ENCODE data around the gene EVX2. TPM values are rescaled to one million over a fixed set of nuclear protein-coding genes. Genes with fewer than 3 reads are reported as not detected.

Gene EVX2
- total RNA-seq, 2 donors from 2014 or later = not detected

GRCh38 chr2:176105730-176106580, 22.2 kb upstream of the EVX2 start:
- Mint-ChIP-seq H3K27me3 (peaks cover 74% of the 10 kb centered on the region), H3K9me3 (no peaks in the 10 kb centered on the region), H3K27ac (no peak overlapping the region), H3K36me3 (ENCODE audit: low read depth) (peaks cover 26% of the 10 kb centered on the region), H3K4me3 (peak overlapping the region; percentile 47), H3K4me1 (peaks cover 15% of the 10 kb centered on the region)
- no peak for ATAC-seq (replicated peaks)

DNA sequence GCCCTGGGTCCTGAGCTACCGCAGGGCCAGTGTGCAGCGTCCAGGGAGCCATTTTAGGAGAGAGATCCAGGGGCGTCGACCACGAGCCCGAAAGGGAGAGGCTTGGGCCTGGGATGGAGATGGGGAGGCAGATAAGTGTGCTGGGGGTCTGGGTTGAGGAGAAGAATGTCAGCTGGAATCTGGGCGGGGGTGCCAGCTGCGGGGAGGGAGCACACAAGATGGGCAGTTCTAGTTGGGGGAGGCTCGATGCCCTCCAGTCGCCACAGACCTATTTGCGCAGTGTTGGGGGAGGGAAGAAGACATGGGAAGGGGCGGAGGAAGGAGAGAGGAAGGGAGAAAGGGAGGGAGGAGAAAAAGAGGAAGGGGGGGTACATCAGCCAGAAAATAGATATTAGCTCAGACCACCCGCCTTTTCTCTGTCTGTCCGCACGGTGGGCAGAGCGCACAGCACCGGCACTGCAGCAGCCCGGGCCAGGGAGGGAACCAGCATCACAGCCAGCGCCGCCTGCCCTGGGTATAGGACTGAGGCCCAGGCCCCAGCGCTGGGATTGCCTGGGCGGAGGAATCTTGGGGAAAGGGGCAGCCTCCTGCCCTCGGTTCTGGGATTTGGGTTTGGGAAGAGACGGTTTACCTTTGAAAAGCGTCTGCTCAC, 21.4 kb upstream of the EVX2 start:
- Mint-ChIP-seq H3K27ac (no peak overlapping the region), H3K36me3 (ENCODE audit: low read depth) (peaks cover 26% of the 10 kb centered on the region), H3K4me1 (peaks cover 15% of the 10 kb centered on the region), H3K27me3 (peaks cover 70% of the 10 kb centered on the region), H3K4me3 (no peak overlapping the region), H3K9me3 (no peaks in the 10 kb centered on the region)
- ATAC-seq (replicated peaks) = no peak

DNA sequence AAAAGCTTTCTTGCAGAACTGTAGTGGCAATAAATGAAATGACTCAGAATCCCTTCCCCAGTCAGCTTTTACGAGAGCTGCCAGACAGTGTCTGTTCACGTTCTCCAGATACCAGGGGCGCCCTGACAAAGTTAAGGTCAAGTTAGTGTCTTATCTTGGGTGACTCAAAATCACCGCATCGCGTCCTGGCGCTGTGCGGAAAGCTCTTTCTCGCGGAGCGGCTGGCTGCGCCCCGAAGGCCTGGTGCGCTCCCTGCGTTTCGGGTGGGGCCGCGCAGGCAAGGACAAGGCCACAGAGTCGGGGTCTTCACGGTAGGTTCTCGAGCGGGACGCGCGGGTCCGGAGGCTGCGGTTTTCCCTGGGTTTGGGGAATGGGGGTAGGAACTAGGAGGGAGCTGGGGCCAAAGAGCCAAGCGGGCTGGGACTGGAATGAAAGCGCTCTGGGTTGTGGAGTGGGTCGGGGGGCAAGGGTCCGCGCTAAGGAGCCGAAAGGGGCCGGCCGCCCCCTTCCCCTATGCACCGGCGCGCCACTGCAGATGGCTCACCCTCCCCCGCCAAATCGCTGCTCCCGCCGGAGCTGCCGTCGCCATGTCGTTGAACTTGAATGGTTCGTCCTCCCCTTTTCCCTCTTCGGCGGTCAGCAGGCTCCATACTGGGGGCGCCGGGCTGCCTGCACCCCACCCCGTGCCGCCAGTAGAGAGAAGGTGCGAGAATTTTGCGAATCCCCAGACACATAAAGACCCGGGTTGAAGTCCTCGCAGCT, 20.7 kb upstream of the EVX2 start:
- Mint-ChIP-seq H3K4me1 (peaks cover 13% of the 10 kb centered on the region), H3K27ac (no peak overlapping the region), H3K27me3 (peaks cover 63% of the 10 kb centered on the region), H3K9me3 (no peaks in the 10 kb centered on the region), H3K36me3 (ENCODE audit: low read depth) (peaks cover 24% of the 10 kb centered on the region), H3K4me3 (no peak overlapping the region)
- no peak for ATAC-seq (replicated peaks)

GRCh38 chr2:176103742-176104315, 20.1 kb upstream of the EVX2 start:
- peaks cover 17% of the 10 kb centered on the region for H3K36me3 Mint-ChIP-seq (ENCODE audit: low read depth)
- no peak overlapping the region for H3K27ac Mint-ChIP-seq
- H3K9me3 Mint-ChIP-seq = no peaks in the 10 kb centered on the region
- no peak for ATAC-seq (replicated peaks)
- no peak overlapping the region for H3K4me3 Mint-ChIP-seq
- peaks cover 9% of the 10 kb centered on the region for H3K4me1 Mint-ChIP-seq
- peaks cover 59% of the 10 kb centered on the region for H3K27me3 Mint-ChIP-seq

- no peak for ATAC-seq (replicated peaks)
- no peak overlapping the region for H3K27ac Mint-ChIP-seq
- no peaks in the 10 kb centered on the region for H3K9me3 Mint-ChIP-seq
- peaks cover 9% of the 10 kb centered on the region for H3K4me1 Mint-ChIP-seq
- peaks cover 57% of the 10 kb centered on the region for H3K27me3 Mint-ChIP-seq
- H3K36me3 Mint-ChIP-seq (ENCODE audit: low read depth) = peaks cover 17% of the 10 kb centered on the region
- no peak overlapping the region for H3K4me3 Mint-ChIP-seq
Observed at GRCh38 chr2:176103194-176103593, 19.4 kb upstream of the EVX2 start.

GRCh38 chr2:176102309-176102866, 18.6 kb upstream of the EVX2 start:
- H3K4me3 Mint-ChIP-seq = no peak overlapping the region
- ATAC-seq (replicated peaks) = no peak
- peaks cover 14% of the 10 kb centered on the region for H3K4me1 Mint-ChIP-seq
- peaks cover 64% of the 10 kb centered on the region for H3K27me3 Mint-ChIP-seq
- H3K27ac Mint-ChIP-seq = no peak overlapping the region
- peaks cover 17% of the 10 kb centered on the region for H3K36me3 Mint-ChIP-seq (ENCODE audit: low read depth)
- H3K9me3 Mint-ChIP-seq = no peaks in the 10 kb centered on the region

- ATAC-seq (replicated peaks) = no peak
- H3K27me3 Mint-ChIP-seq = peaks cover 68% of the 10 kb centered on the region
- H3K4me3 Mint-ChIP-seq = no peak overlapping the region
- H3K27ac Mint-ChIP-seq = no peak overlapping the region
- H3K9me3 Mint-ChIP-seq = no peaks in the 10 kb centered on the region
- H3K36me3 Mint-ChIP-seq (ENCODE audit: low read depth) = peaks cover 17% of the 10 kb centered on the region
- peaks cover 14% of the 10 kb centered on the region for H3K4me1 Mint-ChIP-seq
Observed at GRCh38 chr2:176101842-176102241, 18.1 kb upstream of the EVX2 start.

GRCh38 chr2:176101216-176101830, 17.6 kb upstream of the EVX2 start:
- H3K27me3 Mint-ChIP-seq = peaks cover 72% of the 10 kb centered on the region
- H3K36me3 Mint-ChIP-seq (ENCODE audit: low read depth) = peaks cover 14% of the 10 kb centered on the region
- H3K4me1 Mint-ChIP-seq = peaks cover 12% of the 10 kb centered on the region
- H3K4me3 Mint-ChIP-seq = no peak overlapping the region
- H3K9me3 Mint-ChIP-seq = no peaks in the 10 kb centered on the region
- ATAC-seq (replicated peaks) = no peak
- H3K27ac Mint-ChIP-seq = no peak overlapping the region

GRCh38 chr2:176100547-176101140, 16.9 kb upstream of the EVX2 start:
- H3K4me1 Mint-ChIP-seq = peaks cover 5% of the 10 kb centered on the region

DNA sequence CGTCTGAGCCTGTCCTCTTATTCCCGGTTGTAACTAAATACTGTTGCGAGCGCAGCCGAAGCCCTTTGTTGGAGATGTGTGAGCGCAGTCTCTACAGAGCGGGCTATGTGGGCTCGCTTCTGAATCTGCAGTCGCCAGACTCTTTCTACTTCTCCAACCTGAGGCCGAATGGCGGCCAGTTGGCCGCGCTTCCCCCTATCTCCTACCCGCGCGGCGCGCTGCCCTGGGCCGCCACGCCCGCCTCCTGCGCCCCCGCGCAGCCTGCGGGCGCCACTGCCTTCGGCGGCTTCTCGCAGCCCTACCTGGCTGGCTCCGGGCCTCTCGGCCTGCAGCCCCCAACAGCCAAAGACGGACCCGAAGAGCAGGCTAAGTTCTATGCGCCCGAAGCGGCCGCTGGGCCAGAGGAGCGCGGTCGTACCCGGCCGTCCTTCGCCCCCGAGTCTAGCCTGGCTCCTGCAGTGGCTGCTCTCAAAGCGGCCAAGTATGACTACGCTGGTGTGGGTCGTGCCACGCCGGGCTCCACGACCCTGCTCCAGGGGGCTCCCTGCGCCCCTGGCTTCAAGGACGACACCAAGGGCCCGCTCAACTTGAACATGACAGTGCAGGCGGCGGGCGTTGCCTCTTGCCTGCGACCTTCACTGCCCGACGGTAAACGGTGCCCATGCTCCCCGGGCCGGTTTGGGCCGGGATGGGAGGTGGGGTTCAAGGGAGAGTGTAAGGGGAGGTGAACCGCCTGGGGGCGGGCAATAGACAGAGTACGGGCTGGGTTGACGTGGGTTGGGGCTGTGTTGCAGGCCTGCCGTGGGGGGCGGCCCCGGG, 16.2 kb upstream of the EVX2 start, which contains the start of gene HOXD12:
Gene HOXD12 (plus strand): TSS at position 68 of the 819 bp plus-strand sequence. CDS start 7 bp downstream, at position 75.
- no peak within 1 kb of the TSS for H3K4me3 Mint-ChIP-seq
- no peak within 1 kb of the TSS for H3K27ac Mint-ChIP-seq
- H3K4me1 Mint-ChIP-seq = peaks cover 4% of the 10 kb centered on the region
- ATAC-seq (replicated peaks) = no peak
- H3K27me3 Mint-ChIP-seq = peaks cover 72% of the 10 kb centered on the region
- H3K36me3 Mint-ChIP-seq (ENCODE audit: low read depth) = peaks cover under 1% of the 10 kb centered on the region
- no peaks in the 10 kb centered on the region for H3K9me3 Mint-ChIP-seq

More at GRCh38 chr2:176100547-176101140, 16.9 kb upstream of the EVX2 start:
- no peak for ATAC-seq (replicated peaks)
- Mint-ChIP-seq H3K27me3 (peaks cover 72% of the 10 kb centered on the region), H3K9me3 (no peaks in the 10 kb centered on the region), H3K27ac (no peak overlapping the region), H3K4me3 (no peak overlapping the region), H3K36me3 (ENCODE audit: low read depth) (peaks cover 8% of the 10 kb centered on the region)

GRCh38 chr2:176099159-176099727, 15.5 kb upstream of the EVX2 start:
- ATAC-seq (replicated peaks) = no peak
- Mint-ChIP-seq H3K4me3 (no peak overlapping the region), H3K9me3 (no peaks in the 10 kb centered on the region), H3K27me3 (peaks cover 73% of the 10 kb centered on the region), H3K4me1 (peaks cover 4% of the 10 kb centered on the region), H3K27ac (no peak overlapping the region), H3K36me3 (ENCODE audit: low read depth) (peaks cover 1% of the 10 kb centered on the region)

DNA sequence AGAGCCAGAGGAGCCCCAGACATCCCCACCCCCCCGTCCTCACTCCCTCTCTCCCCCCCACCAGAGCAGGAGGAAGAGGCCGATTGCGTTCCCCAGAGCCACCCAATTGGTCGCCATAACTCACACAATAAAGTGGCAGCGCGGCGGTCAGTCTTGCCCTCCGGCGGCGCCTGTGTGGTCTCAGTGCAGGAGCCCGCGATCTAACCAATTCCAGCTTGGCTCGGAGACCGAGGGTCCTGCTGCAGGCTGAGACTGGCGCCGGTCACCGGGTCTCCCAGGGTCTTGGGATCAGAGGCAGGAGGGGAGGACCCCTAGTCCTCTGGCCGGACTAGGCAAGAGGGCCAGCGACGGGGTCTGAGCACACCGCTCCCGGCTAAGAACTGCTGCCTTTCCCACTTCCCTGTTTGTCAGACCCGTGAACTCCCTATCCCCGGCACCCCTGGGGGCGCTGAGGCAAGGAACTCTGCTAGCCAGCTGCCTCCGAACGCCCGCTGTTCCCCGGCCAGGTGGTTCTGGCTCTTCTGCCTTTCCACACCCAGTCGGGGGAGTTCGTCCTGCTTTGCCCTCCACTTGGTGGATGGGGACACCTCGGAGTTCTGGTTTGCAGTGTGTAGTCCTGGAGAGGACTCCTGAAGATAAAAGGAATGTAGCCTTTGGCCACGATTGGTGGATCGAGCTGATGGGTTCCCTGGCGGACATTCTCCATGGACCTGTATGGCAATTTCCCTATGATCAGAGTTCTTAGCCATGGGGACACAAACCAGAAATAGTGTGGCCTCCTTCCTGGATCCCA, 14.8 kb upstream of the EVX2 start:
- Mint-ChIP-seq H3K4me3 (no peak overlapping the region), H3K4me1 (peaks cover 8% of the 10 kb centered on the region), H3K36me3 (ENCODE audit: low read depth) (peaks cover 8% of the 10 kb centered on the region), H3K27ac (no peak overlapping the region), H3K27me3 (peaks cover 75% of the 10 kb centered on the region), H3K9me3 (peaks cover 4% of the 10 kb centered on the region)
- ATAC-seq (replicated peaks) = no peak
